SH-SY5Y (cell line): Measurements from ENCODE around the gene RAPGEF2.

Source experiments
- GATA2 ChIP-seq: IDR thresholded peaks from 2 replicates; pipeline ENCODE4 v1.6.1; 2011; ENCODE audit warnings: mild to moderate bottlenecking, low read depth, low read length
- GATA3 ChIP-seq: IDR thresholded peaks from 2 replicates; pipeline ENCODE4 v1.6.1; 2011; ENCODE audit warnings: low read depth, mild to moderate bottlenecking, low read length, moderate library complexity

RAPGEF2 gene

DNA sequence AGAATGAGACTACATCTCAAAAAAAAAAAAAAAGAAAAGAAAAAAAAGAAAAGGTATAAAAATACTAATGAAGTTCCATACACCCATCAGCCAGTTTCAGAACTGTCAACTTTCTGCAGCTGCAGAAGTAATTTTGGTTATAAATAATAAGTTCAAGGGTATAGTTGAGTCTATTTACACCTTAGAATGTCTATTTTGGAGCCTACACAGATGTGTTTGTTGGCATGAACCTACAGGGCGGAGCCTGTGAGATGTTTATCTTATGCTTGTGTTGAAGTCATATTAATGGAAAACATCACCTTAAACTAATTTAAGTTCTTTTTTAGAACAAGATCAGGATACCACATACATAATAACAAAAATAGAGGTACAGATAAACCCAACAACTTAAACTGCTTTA, 85.8 kb downstream of the RAPGEF2 start:
- no peak for TF ChIP-seq GATA3
- TF ChIP-seq GATA2 = no peak

- TF ChIP-seq GATA3 (no peak), GATA2 (no peak)
Measured at GRCh38 chr4:159190651-159191050, 87.8 kb downstream of the RAPGEF2 start.

DNA sequence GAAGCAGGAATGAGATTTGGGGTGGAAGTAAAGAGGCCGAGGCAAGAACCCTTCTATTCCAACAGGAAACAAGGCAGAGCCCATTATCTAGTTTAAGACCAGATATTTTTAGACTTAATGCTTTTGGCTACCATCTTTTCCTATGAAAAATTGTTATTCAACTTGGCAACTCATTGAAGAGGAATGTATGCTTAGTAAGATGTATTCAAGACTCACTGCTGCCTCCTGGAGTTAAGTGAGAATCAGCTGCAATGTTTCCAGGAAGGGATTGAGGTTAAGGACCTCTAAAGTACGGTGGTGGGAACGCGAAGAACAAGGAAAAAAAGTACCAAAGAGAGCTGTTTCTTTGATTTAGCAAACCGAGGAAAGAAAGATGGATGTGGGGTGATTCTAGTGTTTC, 89.1 kb downstream of the RAPGEF2 start:
- no peak for TF ChIP-seq GATA3
- TF ChIP-seq GATA2 = no peak

DNA sequence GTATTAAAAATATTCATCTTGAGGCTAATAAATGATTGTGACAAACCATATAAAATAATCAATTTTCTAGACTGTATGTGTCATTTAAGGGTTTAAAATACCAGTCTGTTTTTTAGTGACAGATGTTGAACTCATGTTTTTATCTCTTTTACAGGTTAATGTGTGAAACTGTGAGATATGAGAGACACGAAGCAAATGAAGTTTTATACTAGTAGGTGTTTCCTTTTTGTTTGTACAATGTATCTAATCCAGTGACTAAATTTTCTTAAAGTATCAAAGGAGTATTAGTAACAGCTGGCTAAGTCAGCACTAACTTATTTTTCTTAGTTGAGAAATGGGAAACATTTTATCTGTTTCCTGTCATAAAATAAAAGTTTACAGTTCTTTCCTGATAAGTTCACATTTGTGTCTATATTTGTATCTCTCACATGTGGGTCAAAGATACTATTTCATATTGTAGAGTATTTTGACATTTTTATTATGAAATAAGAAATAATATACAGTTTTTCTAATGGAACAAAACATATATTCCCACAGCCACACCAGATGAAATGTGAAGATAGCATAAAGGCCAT, 90.3 kb downstream of the RAPGEF2 start:
- TF ChIP-seq GATA3 (no peak), GATA2 (no peak)

GRCh38 chr4:159195361-159195769, 92.5 kb downstream of the RAPGEF2 start:
- no peak for TF ChIP-seq GATA2
- TF ChIP-seq GATA3 = no peak

DNA sequence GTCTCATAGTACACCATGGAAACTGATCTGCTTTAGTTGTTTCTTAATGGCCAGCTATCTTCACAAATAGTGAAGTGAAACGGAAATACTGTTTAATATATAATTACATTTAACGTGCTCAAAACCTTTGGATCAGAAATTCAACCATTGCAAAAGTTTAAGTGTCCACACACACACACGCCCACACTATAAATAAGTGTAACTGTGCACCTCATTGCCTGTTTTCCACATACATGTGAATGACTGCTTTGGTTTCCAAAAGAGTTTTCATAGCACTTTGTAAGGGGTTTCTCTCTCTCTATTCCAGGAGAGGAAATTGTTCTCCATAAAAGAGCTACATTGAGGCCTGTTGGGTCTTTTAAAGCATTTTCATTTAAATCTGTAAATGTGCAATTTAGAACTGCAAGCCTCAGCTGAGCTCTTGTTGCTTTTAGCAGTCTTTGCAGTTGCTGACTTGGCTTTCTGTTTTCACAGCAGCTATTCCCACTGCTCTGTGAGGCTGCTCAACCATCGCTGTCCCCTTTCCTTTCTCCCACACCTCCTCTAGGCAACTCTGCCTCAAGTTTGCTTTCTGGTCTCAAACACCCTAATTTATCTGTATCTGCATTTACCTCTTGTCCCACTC, 94.5 kb downstream of the RAPGEF2 start:
- no peak for TF ChIP-seq GATA2
- TF ChIP-seq GATA3 = no peak

DNA sequence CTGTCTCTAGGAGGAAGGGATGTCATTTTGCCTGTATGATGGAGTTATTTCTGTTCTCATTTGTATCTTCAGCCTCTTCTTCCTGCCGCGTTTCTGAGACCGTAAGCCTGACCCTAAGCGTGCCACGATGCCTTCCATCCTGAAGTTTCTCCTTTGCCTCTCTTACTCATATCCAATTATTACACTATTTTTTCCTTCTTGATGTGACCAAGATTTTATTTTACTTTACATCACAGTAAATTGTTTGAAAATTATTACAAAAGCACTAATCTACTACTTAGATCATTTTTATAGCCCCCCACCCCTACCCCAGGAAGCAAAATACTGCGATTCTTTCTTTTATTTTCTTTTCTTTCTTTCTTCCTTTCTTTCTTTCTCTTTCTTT, 95.0 kb downstream of the RAPGEF2 start:
- TF ChIP-seq GATA2 (no peak), GATA3 (no peak)

DNA sequence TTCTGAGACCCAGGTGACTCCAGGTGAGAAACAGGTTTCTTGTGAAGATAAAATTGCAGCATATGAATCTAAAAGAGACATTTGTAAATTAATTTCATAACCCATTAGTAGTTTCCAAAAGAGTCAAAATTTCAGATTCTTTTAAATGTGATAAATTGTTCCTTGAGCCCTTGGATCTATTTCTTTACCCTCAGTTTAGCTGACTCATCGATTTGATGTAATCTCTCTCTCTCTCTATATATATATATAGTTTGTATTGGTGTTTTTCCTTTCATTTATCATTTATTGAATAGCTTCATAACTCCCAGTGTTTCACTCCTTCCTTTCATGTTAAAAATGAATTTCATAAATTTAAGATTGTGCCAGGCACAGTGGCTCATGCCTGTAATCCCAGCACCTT, 96.9 kb downstream of the RAPGEF2 start:
- TF ChIP-seq GATA3 = no peak
- no peak for TF ChIP-seq GATA2

DNA sequence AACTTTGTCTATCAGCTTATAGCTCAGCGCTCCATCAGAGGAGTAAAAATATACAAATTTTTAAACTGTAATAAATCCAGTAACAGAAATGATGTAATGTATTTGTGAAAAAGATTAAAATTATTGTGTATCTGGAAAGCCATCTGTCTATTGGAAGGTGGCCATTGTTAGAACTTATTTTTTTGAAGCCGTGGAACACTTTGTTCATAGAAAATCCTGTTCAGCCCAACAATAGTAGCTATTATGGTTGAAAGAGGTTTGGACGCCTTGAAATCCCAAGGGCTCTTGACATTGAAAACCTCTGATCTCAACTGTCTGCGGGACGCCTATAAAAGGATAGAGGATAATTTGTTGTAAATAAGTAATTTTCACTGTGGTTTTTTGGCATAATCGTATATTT, 98.3 kb downstream of the RAPGEF2 start:
- TF ChIP-seq GATA2 (no peak), GATA3 (no peak)

DNA sequence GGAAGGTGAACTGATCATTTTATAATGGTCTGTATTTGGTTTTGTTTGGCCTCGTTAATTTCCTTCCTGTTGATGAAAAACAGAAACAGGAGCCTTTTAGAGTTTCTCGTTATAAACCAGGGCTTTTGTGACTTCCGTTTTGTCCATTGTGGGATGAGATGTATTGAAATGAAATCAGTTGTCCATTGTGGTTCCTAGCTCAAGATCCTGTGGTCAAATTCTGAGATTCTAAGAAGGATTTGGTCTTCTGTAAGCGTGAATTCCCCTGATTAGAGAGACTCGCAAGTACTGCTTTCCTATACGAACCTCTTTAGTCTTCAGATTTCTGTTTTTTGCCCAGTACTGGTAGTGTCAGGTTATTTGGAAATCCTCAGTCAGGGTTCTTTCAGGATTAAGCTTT, 101.7 kb downstream of the RAPGEF2 start:
- TF ChIP-seq GATA2 (no peak), GATA3 (no peak)

DNA sequence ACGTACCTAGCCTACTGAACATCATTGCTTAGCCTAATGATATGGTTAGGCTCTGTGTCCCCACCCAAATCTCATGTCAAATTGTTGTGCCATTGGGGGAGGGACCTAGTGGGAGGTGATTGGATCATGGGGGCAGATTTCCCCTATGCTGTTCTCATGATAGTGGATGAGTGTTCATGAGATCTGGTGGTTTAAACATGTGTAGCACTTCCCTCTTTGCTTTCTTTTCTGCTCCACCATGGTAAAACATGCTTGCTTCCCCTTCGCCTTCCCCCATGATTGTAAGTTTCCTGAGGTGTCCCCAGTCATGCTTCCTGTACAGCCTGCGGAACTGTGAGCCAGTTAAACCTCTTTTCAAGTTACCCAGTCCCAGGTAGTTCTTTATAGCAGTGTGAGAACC, 102.6 kb downstream of the RAPGEF2 start:
- TF ChIP-seq GATA3 (no peak), GATA2 (no peak)

GRCh38 chr4:159206427-159206871, 103.6 kb downstream of the RAPGEF2 start:
- TF ChIP-seq GATA2 (no peak), GATA3 (no peak)

DNA sequence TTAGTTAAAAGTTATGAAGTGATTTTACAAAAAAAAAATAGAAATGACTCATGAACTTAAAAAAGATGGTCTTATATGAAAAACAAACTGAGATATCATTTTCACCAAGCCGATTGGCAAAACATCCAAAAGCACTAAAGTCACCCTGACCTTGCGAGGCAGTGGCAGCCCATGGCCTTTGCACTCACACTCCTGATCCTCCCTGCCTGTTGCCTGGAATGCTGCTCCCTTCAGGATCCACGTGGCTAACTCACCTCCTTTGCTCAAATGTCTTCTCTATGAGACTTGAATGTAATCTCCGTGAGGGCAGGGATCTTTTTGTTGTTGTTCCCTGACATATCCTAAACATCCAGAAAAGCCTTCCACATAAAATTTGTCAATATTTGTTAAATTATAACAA, 106.4 kb downstream of the RAPGEF2 start:
- TF ChIP-seq GATA2 (no peak), GATA3 (no peak)

- no peak for TF ChIP-seq GATA2
- no peak for TF ChIP-seq GATA3
Measured at GRCh38 chr4:159210975-159211374, 108.1 kb downstream of the RAPGEF2 start.

GRCh38 chr4:159212675-159213293, 109.9 kb downstream of the RAPGEF2 start:
- TF ChIP-seq GATA3 = no peak
- TF ChIP-seq GATA2 = no peak

GRCh38 chr4:159216834-159217233, 114.0 kb downstream of the RAPGEF2 start:
- TF ChIP-seq GATA2 (no peak), GATA3 (no peak)
